Stimulated activated CD8-positive, alpha-beta memory T cell treated with anti-CD3 and anti-CD28 coated beads, Interleukin-12 subunit alpha, Interleukin-12 subunit beta, amount 100 ng/mL, for 24 hours (primary cell): ENCODE measurements around the gene PHF5A.
A peak's percentile ranks its signal among the peaks of the same experiment; 100 is the strongest.
"Not testable (repeated sequence)": the region's sequence is repeated elsewhere in the genome, so short reads cannot be mapped to it uniquely, and the experiment has no call there.

Source experiments
- DNase-seq: peaks from one replicate; pipeline ENCODE4 v3.0.0-alpha.2; 2020; ENCODE audit errors: extremely low read depth

Gene PHF5A

GRCh38 chr22:41447435-41448188 is 20.9 kb downstream of the PHF5A start:
- peak; percentile 27 for DNase-seq

- DNase-seq: peak; percentile 86
Observed at GRCh38 chr22:41446639-41447434, 21.7 kb downstream of the PHF5A start, which contains the start of gene TOB2. Gene TOB2, minus strand, starts transcription at chr22:41446801. Its CDS starts 9,456 bp downstream, at chr22:41437345.

GRCh38 chr22:41446057-41446501 is 22.4 kb downstream of the PHF5A start:
- no peak for DNase-seq

GRCh38 chr22:41445129-41446056 is 23.1 kb downstream of the PHF5A start:
- no peak for DNase-seq

GRCh38 chr22:41444360-41445128 is 23.9 kb downstream of the PHF5A start:
- DNase-seq: peak; percentile 72

- no peak for DNase-seq
Observed at GRCh38 chr22:41442240-41442792, 26.2 kb downstream of the PHF5A start.

GRCh38 chr22:41440511-41440910 is 28.0 kb downstream of the PHF5A start:
- DNase-seq: not testable (repeated sequence)

GRCh38 chr22:41437198-41437597 is 31.3 kb downstream of the PHF5A start:
- no peak for DNase-seq

GRCh38 chr22:41436322-41437113 is 32.0 kb downstream of the PHF5A start:
- DNase-seq: no peak

- DNase-seq: no peak
Observed at GRCh38 chr22:41435560-41435959, 32.9 kb downstream of the PHF5A start.

- DNase-seq: not testable (repeated sequence)
Observed at GRCh38 chr22:41434361-41435003, 34.0 kb downstream of the PHF5A start.

- DNase-seq: not testable (repeated sequence)
Observed at GRCh38 chr22:41433480-41433879, 35.0 kb downstream of the PHF5A start.

- DNase-seq: no peak
Observed at GRCh38 chr22:41431656-41432055, 36.8 kb downstream of the PHF5A start.

GRCh38 chr22:41429951-41430332 is 38.5 kb downstream of the PHF5A start:
- DNase-seq: no peak

- no peak for DNase-seq
Observed at GRCh38 chr22:41429232-41429950, 39.1 kb downstream of the PHF5A start.

- DNase-seq: no peak
Observed at GRCh38 chr22:41425660-41426365, 42.7 kb downstream of the PHF5A start.

- DNase-seq: no peak
Observed at GRCh38 chr22:41418717-41419116, 49.8 kb downstream of the PHF5A start.
